DND-41 (cell line): ENCODE data around the gene HMGN4.

ENCODE experiments used
- ATAC-seq: fragments of 200-7000 bp; cut with Tn5 transposase; 3 replicates; pipeline ENCODE4 v1.9.1; 2021; ENCODE audit warnings: low read depth; ENCODE audit not compliant: insufficient read depth
- DNase-seq: peaks from one replicate; pipeline ENCODE4 v3.0.0-alpha.2; 2020
- H2AFZ ChIP-seq: 2 replicates; pipeline ENCODE4 v1.6.0; 2012; ENCODE audit warnings: low read depth, low read length
- H3K27ac ChIP-seq: 2 replicates; pipeline ENCODE4 v1.5.1; 2012; ENCODE audit warnings: low read length, inconsistent platforms
- H3K27me3 ChIP-seq: fragments of 200-600 bp; sonication (generic); 2 replicates; pipeline ENCODE4 v1.6.0; 2012; ENCODE audit warnings: low read length, mild to moderate bottlenecking, inconsistent platforms; ENCODE audit not compliant: insufficient read depth, poor library complexity
- H3K36me3 ChIP-seq: 2 replicates; pipeline ENCODE4 v1.5.1; 2012; ENCODE audit warnings: low read length, inconsistent platforms; ENCODE audit not compliant: insufficient read depth
- H3K4me1 ChIP-seq: 2 replicates; pipeline ENCODE4 v1.5.1; 2012; ENCODE audit warnings: mild to moderate bottlenecking, low read length; ENCODE audit not compliant: insufficient read depth
- H3K4me2 ChIP-seq: 2 replicates; pipeline ENCODE4 v1.6.0; 2012; ENCODE audit warnings: mild to moderate bottlenecking, moderate library complexity, low read length, inconsistent platforms; ENCODE audit not compliant: insufficient read depth
- H3K4me3 ChIP-seq, 2 experiments: fragments of 200-600 bp in 1 of 2; shearing (Covaris generic) in 1 of 2; 2 replicates each; pipeline ENCODE4 v1.5.1; 2012 to 2016; ENCODE audit warnings: inconsistent platforms in 2 of 2, low read length in 2 of 2, mild to moderate bottlenecking in 2 of 2, low read depth in 1 of 2, moderate library complexity in 1 of 2
- H3K79me2 ChIP-seq: 2 replicates; pipeline ENCODE4 v1.6.0; 2012; ENCODE audit warnings: low read length, inconsistent platforms; ENCODE audit not compliant: insufficient read depth
- H3K9ac ChIP-seq: 2 replicates; pipeline ENCODE4 v1.6.0; 2012; ENCODE audit warnings: low read depth, mild to moderate bottlenecking, inconsistent platforms, low read length, moderate library complexity
- H3K9me3 ChIP-seq: 2 replicates; pipeline ENCODE4 v1.5.1; 2012; ENCODE audit warnings: low read length, moderate library complexity, mild to moderate bottlenecking, inconsistent platforms; ENCODE audit not compliant: insufficient read depth, severe bottlenecking
- H4K20me1 ChIP-seq: 2 replicates; pipeline ENCODE4 v1.6.0; 2012; ENCODE audit warnings: low read length; ENCODE audit not compliant: insufficient read depth
- CTCF ChIP-seq: IDR thresholded peaks from 2 replicates; pipeline ENCODE4 v1.5.1; 2012; ENCODE audit warnings: borderline replicate concordance, low read length, moderate library complexity, mild to moderate bottlenecking; ENCODE audit not compliant: poor library complexity, severe bottlenecking; ENCODE audit errors: extremely low read depth
- EZH2 ChIP-seq: IDR thresholded peaks from 3 replicates; pipeline ENCODE4 v1.6.1; 2012; ENCODE audit warnings: borderline replicate concordance, low read depth, mild to moderate bottlenecking, moderate library complexity, low read length, inconsistent platforms; ENCODE audit not compliant: severe bottlenecking

Gene HMGN4

GRCh38 chr6:26531897-26532296 lies 6.3 kb upstream of the HMGN4 start:
- H3K9me3 ChIP-seq: no peaks in the 10 kb centered on the region
- no peak for TF ChIP-seq EZH2
- no peak for TF ChIP-seq CTCF
- H3K27ac ChIP-seq: peak overlapping the region; percentile 55; the same call in 1 of the 2 replicates
- no peak for ATAC-seq
- H3K4me2 ChIP-seq: peak overlapping the region; percentile 64
- peak overlapping the region; percentile 40 for H2AFZ ChIP-seq
- H3K9ac ChIP-seq: no peak overlapping the region
- no peaks in the 10 kb centered on the region for H4K20me1 ChIP-seq
- H3K4me3 ChIP-seq: no peak overlapping the region
- H3K27me3 ChIP-seq: no peaks in the 10 kb centered on the region
- no peak for DNase-seq
- peaks cover 44% of the 10 kb centered on the region for H3K4me1 ChIP-seq
- no peaks in the 10 kb centered on the region for H3K36me3 ChIP-seq
- H3K79me2 ChIP-seq: no peaks in the 10 kb centered on the region

DNA sequence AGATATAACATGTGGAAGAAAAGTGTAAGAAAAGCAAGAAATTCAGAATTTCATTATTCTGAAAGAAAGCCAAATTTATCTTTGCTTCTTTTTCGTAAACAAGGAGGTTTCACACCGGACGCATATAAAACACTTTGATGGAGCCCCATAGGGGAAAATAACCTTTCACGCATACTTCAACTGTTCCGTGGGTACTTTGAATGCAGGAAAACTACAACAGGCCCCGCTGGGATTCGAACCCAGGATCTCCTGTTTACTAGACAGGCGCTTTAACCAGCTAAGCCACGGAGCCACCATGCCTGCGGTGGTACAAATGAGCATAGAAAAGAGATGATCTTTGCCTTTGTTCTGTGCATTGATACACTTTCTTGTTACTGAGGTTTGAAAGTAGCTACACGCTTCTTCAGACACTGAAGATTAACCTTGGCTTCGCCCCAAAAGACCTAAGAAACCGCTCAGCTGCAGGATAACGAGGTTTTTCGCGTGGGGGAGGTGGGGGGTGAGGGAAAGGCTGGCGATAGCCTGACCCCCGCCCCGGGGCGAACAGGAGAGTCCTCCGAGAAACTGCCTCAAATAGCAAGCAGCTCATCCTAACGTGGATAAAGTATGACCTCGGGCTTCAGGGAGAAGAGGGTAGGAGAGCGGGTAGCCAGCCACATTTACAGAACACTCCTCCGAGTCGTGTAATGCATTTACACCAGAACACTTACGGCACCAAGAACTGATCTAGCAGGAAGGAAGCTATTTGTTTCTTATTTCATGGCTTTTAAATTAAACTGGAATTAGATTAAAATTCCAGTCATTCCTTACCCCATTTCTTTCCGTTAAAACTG lies 5.3 kb upstream of the HMGN4 start:
- peak overlapping the region; percentile 70 for H3K9ac ChIP-seq
- H2AFZ ChIP-seq: peak overlapping the region; percentile 92
- H4K20me1 ChIP-seq: no peaks in the 10 kb centered on the region
- peak overlapping the region; percentile 84 for H3K27ac ChIP-seq
- DNase-seq: peak; percentile 93
- peaks cover 48% of the 10 kb centered on the region for H3K4me1 ChIP-seq
- no peaks in the 10 kb centered on the region for H3K9me3 ChIP-seq
- no peaks in the 10 kb centered on the region for H3K36me3 ChIP-seq
- TF ChIP-seq EZH2 (no peak), CTCF (no peak)
- H3K4me2 ChIP-seq: peak overlapping the region; percentile 64
- ATAC-seq: peak; percentile 55
- no peaks in the 10 kb centered on the region for H3K79me2 ChIP-seq
- H3K27me3 ChIP-seq: no peaks in the 10 kb centered on the region
- H3K4me3 ChIP-seq: peak overlapping the region; percentile 41 to 79

DNA sequence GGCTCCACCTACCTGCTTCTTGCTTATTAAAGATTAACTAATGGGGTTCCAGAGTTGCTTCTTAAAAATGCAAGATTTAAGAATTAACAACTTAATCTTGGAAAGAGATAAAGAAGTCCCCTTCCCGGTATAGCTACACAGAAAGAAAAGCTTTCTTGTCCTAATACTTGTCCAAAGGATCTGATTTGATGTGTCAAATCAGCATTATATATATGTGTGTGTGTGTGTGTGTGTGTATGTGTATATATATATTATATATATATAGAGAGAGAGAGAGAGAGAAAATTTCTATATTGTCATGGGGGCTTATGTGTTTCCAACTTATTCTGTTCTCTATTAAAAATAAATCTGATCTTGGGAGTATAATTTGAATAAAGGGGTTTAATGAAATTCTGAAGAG lies 4.6 kb upstream of the HMGN4 start:
- Histone ChIP-seq H3K4me3 (peak overlapping the region; percentile 41 to 79; a peak in 3 of 4 replicates), H4K20me1 (no peaks in the 10 kb centered on the region), H3K9me3 (no peaks in the 10 kb centered on the region), H3K9ac (peak overlapping the region; percentile 70), H3K27me3 (no peaks in the 10 kb centered on the region), H3K4me1 (peaks cover 48% of the 10 kb centered on the region), H3K4me2 (peak overlapping the region; percentile 64), H2AFZ (peak overlapping the region; percentile 92), H3K27ac (peak overlapping the region; percentile 84), H3K79me2 (peaks cover 4% of the 10 kb centered on the region), H3K36me3 (no peaks in the 10 kb centered on the region; the same call in 1 of the 2 replicates)
- DNase-seq (no peak), ATAC-seq (no peak)
- TF ChIP-seq EZH2 (no peak), CTCF (no peak)
